Measurements from ENCODE around the gene KRTAP10-2. TPM values are rescaled to one million over a fixed set of nuclear protein-coding genes. Genes with fewer than 3 reads are reported as not detected.
A peak's percentile ranks its signal among the peaks of the same experiment; 100 is the strongest.
"Not testable (repeated sequence)": the region's sequence is repeated elsewhere in the genome, so short reads cannot be mapped to it uniquely, and the experiment has no call there.

The KRTAP10-2 gene
- total and polyA plus RNA-seq, 7 donors: not detected

- ATAC-seq (peak in 1 of 4 donors; percentile 19), DNase-seq (peak in 1 of 2 donors; percentile 42)
- intact Hi-C loops (cut with DNase I): no loop called here
- WGBS, 3 donors: 20 to 35% (median 21%) methylated on average over 31 to 33 of the region's 33 CpGs
- H3K9me3 ChIP-seq: no peaks in the 10 kb centered on the region
- H3K4me3 ChIP-seq: no peak within 1 kb of the TSS
- peaks cover 0 to 47% (median 11%) of the 10 kb centered on the region in 3 donors for H3K27me3 ChIP-seq (ENCODE audit: insufficient read depth in 3 of 3, low read length in 2 of 3)
- no peaks in the 10 kb centered on the region for H3K4me1 ChIP-seq
- no peak within 1 kb of the TSS for H3K27ac ChIP-seq
- H3K36me3 ChIP-seq (ENCODE audit: insufficient read depth in 1 of 2, low read depth in 1 of 2): no peaks in the 10 kb centered on the region
- no peak for TF ChIP-seq CTCF (IDR thresholded peaks at IDR 0.05)
Measured at GRCh38 chr21:44592446-44593311, 41.4 kb upstream of the KRTAP10-2 start, which contains the start of gene KRTAP10-6. TSS of gene KRTAP10-6 (minus strand) at chr21:44592505. CDS start at chr21:44592484, 21 bp downstream.

DNA sequence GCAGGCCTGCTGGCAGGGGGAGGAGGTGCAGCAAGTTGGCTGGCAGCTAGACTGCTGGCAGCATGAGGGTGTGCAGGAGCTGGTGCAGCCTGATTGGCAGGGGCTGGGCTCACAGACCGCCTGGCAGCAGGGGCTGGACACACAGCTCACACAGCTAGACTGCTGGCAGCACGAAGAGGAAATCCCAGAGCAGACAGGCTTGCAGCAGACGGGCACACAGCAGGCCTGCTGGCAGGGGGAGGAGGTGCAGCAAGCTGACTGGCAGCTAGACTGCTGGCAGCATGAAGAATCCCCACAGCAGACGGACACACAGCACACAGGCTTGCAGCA, 40.5 kb upstream of the KRTAP10-2 start:
- H3K4me1 ChIP-seq; H3K27ac ChIP-seq; intact Hi-C loops (cut with DNase I); H3K9me3 ChIP-seq; ATAC-seq; H3K4me3 ChIP-seq; DNase-seq; H3K36me3 ChIP-seq (ENCODE audit: insufficient read depth in 1 of 2, low read depth in 1 of 2): not testable (repeated sequence)
- H3K27me3 ChIP-seq (ENCODE audit: insufficient read depth in 3 of 3, low read length in 2 of 3): peaks cover 0 to 38% (median 11%) of the 10 kb centered on the region in 3 donors
- 8 to 20% (median 14%) methylated on average over 1 to 4 of the region's 4 CpGs for WGBS, 3 donors

DNA sequence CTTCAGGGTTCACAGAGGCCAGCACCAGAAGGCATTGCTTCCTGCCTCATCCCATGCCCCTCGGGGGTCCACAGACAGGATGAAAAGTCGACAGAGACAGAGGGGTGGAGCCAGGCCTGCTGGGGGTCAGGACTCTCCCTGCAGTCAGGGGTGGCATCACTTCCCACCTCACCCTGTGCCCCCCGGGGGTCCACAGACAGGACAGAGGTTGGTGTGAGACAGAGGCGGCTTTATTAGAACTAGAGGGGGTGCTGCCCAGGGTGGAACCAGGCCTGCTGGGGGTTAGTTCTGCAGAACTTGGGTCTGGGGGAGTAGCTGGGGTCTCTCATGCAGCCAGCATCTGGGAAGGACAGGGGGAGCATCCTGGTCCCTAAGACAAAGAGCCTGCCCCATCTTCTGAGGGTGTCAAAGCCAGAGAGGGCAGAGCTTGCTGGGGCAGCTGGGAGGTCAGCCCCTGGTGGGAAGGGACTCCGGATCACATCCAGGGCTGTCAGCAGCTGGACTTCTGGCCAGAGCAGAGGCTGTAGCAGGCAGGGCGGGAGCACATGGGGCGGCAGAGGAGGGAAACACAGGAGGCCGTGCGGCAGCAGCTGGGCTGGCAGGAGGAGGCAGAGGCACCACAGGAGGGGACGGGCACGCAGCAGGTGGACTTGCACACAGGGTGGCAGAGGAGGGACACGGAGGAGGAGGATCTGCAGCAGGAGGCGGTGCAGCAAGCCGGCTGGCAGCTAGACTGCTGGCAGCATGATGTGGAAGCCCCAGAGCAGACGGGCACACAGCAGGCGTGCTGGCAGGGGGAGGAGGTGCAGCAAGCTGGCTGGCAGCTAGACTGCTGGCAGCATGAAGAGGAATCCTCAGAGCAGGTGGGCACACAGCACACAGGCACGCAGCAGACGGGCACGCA, 39.8 kb upstream of the KRTAP10-2 start:
- H3K4me3 ChIP-seq; H3K4me1 ChIP-seq; H3K9me3 ChIP-seq; intact Hi-C loops (cut with DNase I); H3K27ac ChIP-seq; DNase-seq; H3K36me3 ChIP-seq (ENCODE audit: insufficient read depth in 1 of 2, low read depth in 1 of 2); ATAC-seq: not testable (repeated sequence)
- WGBS, 3 donors: 26 to 32% (median 27%) methylated on average over 9 to 18 of the region's 19 CpGs
- H3K27me3 ChIP-seq (ENCODE audit: insufficient read depth in 3 of 3, low read length in 2 of 3): peaks cover 0 to 38% (median 11%) of the 10 kb centered on the region in 3 donors

DNA sequence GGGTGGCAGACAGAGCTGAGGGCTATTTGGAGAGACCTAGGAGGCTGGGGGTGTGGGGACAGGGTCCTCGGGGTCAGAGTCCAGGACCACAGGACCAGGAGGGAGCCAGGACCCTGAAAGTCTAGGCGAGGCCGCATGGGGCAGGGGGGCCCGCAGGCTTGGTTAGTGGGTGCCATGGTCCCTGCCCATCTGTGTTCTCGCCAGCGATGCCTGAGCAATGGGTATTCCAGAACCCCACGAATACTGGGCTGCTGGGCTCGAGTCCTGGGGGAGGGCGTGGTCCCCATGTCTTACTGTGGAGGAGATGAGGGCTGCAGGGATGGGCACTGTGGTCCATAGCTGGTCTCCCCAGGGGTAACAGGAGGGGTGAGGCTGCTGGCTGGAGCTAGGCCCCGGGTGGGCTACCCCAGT, 39.0 kb upstream of the KRTAP10-2 start:
- H3K36me3 ChIP-seq (ENCODE audit: insufficient read depth in 1 of 2, low read depth in 1 of 2): no peaks in the 10 kb centered on the region
- ATAC-seq: no peak
- H3K27me3 ChIP-seq (ENCODE audit: insufficient read depth in 3 of 3, low read length in 2 of 3): peaks cover 0 to 42% (median 15%) of the 10 kb centered on the region in 3 donors
- H3K4me3 ChIP-seq: no peak overlapping the region
- H3K9me3 ChIP-seq: no peaks in the 10 kb centered on the region
- H3K4me1 ChIP-seq: no peaks in the 10 kb centered on the region
- intact Hi-C loops (cut with DNase I): no loop called here
- DNase-seq: no peak
- 72 to 82% (median 75%) methylated on average over 9 to 10 of the region's 10 CpGs for WGBS, 3 donors
- TF ChIP-seq CTCF (IDR thresholded peaks at IDR 0.05): no peak
- no peak overlapping the region for H3K27ac ChIP-seq

DNA sequence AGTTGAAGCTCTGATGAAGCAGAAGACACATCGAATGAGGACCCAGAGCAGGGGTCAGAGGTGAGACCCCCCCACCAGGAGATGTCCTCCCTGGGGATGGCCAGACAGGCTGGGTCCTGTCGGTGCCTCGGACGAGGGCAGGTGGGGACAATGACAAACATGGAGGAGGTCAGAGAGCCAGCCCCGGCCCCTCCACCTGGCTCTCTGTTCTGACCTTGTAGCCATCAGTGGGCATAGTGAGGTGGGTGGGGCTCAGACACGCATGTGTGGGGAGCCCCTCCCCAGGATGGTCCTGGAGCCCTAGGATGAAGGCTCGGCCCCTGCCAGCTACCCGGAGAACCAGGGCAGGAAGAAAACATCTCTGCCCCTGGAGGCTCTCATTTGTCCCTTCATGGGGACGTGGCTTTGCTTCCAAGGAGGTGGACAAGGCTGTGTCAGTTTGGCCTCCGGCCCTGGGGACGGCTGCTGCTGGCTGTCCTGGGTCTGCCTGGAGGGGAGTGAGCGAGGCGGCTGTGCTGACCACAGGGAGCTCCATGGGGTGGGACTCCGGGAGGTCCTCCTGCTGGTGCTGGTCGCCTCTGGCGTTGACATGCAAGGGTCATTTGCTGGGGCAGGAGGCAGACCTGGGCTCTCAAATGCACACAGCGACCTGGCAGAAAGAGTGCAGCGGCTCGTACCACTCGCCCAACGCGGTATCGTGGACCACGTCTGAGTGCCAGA, 38.4 kb upstream of the KRTAP10-2 start:
- Histone ChIP-seq H3K9me3 (no peaks in the 10 kb centered on the region), H3K27ac (no peak overlapping the region), H3K36me3 (ENCODE audit: insufficient read depth in 1 of 2, low read depth in 1 of 2) (no peaks in the 10 kb centered on the region), H3K4me3 (no peak overlapping the region), H3K27me3 (ENCODE audit: insufficient read depth in 3 of 3, low read length in 2 of 3) (peaks cover 0 to 41% (median 16%) of the 10 kb centered on the region in 3 donors), H3K4me1 (no peaks in the 10 kb centered on the region)
- no peak for ATAC-seq
- intact Hi-C loops (cut with DNase I): no loop called here
- whole genome bisulfite sequencing, 3 donors: 57 to 66% (median 60%) methylated on average over 22 to 24 of the region's 24 CpGs
- DNase-seq: no peak
- TF ChIP-seq CTCF (IDR thresholded peaks at IDR 0.05): no peak
